SU-DHL-6 (cell line): ENCODE data around the gene OCEL1.

Experiments
- EZH2phosphoT487 ChIP-seq: fragments of 200-600 bp; sonication (generic), shearing (Covaris generic); conservative IDR thresholded peaks from 2 replicates; pipeline ENCODE4 v1.6.1; 2018; ENCODE audit warnings: mild to moderate bottlenecking, antibody characterized with exemption, low read length, moderate library complexity, mixed read lengths
- TF ChIP-seq, protein P1 (sequence below): fragments of 200-600 bp; sonication (generic); IDR thresholded peaks from one replicate; pipeline ENCODE4 v1.5.1; 2017; ENCODE audit warnings: antibody characterized with exemption, mild to moderate bottlenecking, low read length, moderate library complexity; ENCODE audit not compliant: insufficient read depth, poor library complexity, severe bottlenecking

DNA sequence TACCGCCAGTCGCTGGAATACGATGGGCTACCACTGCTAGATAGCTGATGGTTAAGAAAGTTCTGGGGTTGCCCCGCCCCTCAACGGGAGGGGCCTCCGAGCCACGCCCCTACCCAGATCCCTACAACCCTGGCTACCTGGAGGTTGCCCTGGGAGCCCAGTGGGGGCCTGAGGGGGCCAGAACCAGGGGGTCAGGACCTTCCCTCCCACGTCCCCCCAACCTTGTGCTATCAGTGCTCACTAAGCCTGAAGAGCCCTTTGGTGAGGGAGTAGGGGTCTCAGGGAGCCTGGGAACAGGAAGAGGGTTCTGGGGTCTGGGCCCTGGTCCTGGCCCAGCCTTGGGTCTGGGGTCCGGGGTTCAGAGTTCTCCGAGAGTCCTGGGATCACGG is 8.9 kb downstream of the OCEL1 start:
- TF ChIP-seq, protein P1, sequence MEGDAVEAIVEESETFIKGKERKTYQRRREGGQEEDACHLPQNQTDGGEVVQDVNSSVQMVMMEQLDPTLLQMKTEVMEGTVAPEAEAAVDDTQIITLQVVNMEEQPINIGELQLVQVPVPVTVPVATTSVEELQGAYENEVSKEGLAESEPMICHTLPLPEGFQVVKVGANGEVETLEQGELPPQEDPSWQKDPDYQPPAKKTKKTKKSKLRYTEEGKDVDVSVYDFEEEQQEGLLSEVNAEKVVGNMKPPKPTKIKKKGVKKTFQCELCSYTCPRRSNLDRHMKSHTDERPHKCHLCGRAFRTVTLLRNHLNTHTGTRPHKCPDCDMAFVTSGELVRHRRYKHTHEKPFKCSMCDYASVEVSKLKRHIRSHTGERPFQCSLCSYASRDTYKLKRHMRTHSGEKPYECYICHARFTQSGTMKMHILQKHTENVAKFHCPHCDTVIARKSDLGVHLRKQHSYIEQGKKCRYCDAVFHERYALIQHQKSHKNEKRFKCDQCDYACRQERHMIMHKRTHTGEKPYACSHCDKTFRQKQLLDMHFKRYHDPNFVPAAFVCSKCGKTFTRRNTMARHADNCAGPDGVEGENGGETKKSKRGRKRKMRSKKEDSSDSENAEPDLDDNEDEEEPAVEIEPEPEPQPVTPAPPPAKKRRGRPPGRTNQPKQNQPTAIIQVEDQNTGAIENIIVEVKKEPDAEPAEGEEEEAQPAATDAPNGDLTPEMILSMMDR, result no peak
- no peak for TF ChIP-seq EZH2phosphoT487
